K562 (cell line): Measurements from ENCODE around the gene GLI1. TPM values are rescaled to one million over a fixed set of nuclear protein-coding genes. Genes with fewer than 3 reads are reported as not detected.

Experiments used
- ATAC-seq: fragments of 200-7000 bp; cut with Tn5 transposase; 3 replicates; pipeline ENCODE4 v1.9.1; 2020; ENCODE audit warnings: moderate library complexity
- BruUV-seq: library from RNA; stranded (reverse); fragments of 400-500 nt; replicated peaks from 2 replicates; lab custom pipeline; 2021; lab: Mats Ljungman, UMichigan
- CTCF ChIA-PET: fragments of 300-600 bp; formaldehyde crosslinking; extraction: SDS; loops from one replicate; lab custom pipeline; 2021; ENCODE audit warnings: low intra/inter-chr PET ratio; lab: Yijun Ruan, JAX
- POLR2A ChIA-PET: fragments of 300-600, 350-650 bp; sonication (Branson Sonifier 250); formaldehyde crosslinking; extraction: SDS; loops from one replicate; lab custom pipeline; 2021; ENCODE audit warnings: antibody characterized with exemption, inconsistent platforms; lab: Yijun Ruan, JAX
- DNase-seq, 4 experiments: peaks; one replicate each; pipeline versions ENCODE4 v3.0.0 to v3.0.0-alpha.2; 2011 to 2018; ENCODE audit warnings: low spot score in 3 of 4, mixed read lengths in 3 of 4; ENCODE audit errors: extremely low read depth in 1 of 4
- FAIRE-seq: peaks from 2 replicates; lab custom pipeline; 2011; peaks lifted over from hg19 to GRCh38; lab: Jason Lieb, UNC
- H2AFZ ChIP-seq: 2 replicates; pipeline ENCODE4 v1.6.0; 2011; ENCODE audit warnings: low read depth, low read length, control low read depth, inconsistent platforms
- H3K27ac ChIP-seq: fragments of 200-600 bp; 3 replicates; pipeline ENCODE4 v1.8.0; 2011; ENCODE audit warnings: low read depth, mild to moderate bottlenecking, control low read depth, inconsistent platforms, low read length, moderate library complexity, mixed read lengths; ENCODE audit errors: extremely low read depth
- H3K27me3 ChIP-seq, 2 experiments: fragments of 300-600 bp in 1 of 2; 2 replicates in 1 of 2; 3 replicates in 1 of 2; pipeline versions ENCODE4 v1.6.0 to v1.8.0; 2011; ENCODE audit warnings: inconsistent platforms in 2 of 2, low read length in 2 of 2, mild to moderate bottlenecking in 1 of 2, mixed read lengths in 1 of 2, moderate library complexity in 1 of 2; ENCODE audit not compliant: control insufficient read depth in 2 of 2, insufficient read depth in 2 of 2
- H3K36me3 ChIP-seq: fragments of 300-600 bp; 3 replicates; pipeline ENCODE4 v1.8.0; 2011; ENCODE audit warnings: mild to moderate bottlenecking, low read length, inconsistent platforms; ENCODE audit not compliant: control insufficient read depth, insufficient read depth
- H3K4me1 ChIP-seq, 2 experiments: fragments of 200-600 bp in 1 of 2; replicated peaks in 1 of 2; 2 replicates in 1 of 2; 3 replicates in 1 of 2; pipeline versions ENCODE4 v1.5.1 to v1.8.0; 2011; ENCODE audit warnings: inconsistent platforms in 2 of 2, low read length in 2 of 2, mild to moderate bottlenecking in 1 of 2, mixed read lengths in 1 of 2, moderate library complexity in 1 of 2; ENCODE audit not compliant: control insufficient read depth in 2 of 2, insufficient read depth in 2 of 2
- H3K4me2 ChIP-seq: 2 replicates; pipeline ENCODE4 v1.6.1; 2011; ENCODE audit warnings: low read length, control low read depth, inconsistent platforms, mixed read lengths; ENCODE audit not compliant: insufficient read depth
- H3K4me3 ChIP-seq: fragments of 200-600 bp; sonication (generic), shearing (Covaris generic); 2 replicates; pipeline ENCODE4 v1.5.1; 2016; ENCODE audit warnings: control low read depth, inconsistent platforms
- H3K79me2 ChIP-seq: fragments of 200-600 bp; 3 replicates; pipeline ENCODE4 v1.8.0; 2011; ENCODE audit warnings: low read length, inconsistent platforms; ENCODE audit not compliant: control insufficient read depth, insufficient read depth
- H3K9ac ChIP-seq, 2 experiments: 2 replicates each; pipeline versions ENCODE4 v1.6.0 to v1.6.1; 2011; ENCODE audit warnings: low read depth in 2 of 2, low read length in 2 of 2, control low read depth in 1 of 2, inconsistent platforms in 1 of 2, mild to moderate bottlenecking in 1 of 2, mixed read lengths in 1 of 2; ENCODE audit not compliant: insufficient read depth in 1 of 2
- H3K9me1 ChIP-seq: one replicate; pipeline ENCODE4 v1.6.0; 2011; ENCODE audit warnings: inconsistent platforms, mild to moderate bottlenecking, low read length, moderate library complexity; ENCODE audit not compliant: control insufficient read depth, insufficient read depth
- H3K9me3 ChIP-seq: replicated peaks from 2 replicates; pipeline ENCODE4 v1.5.1; 2011; ENCODE audit warnings: low read depth, low read length, inconsistent platforms; ENCODE audit not compliant: control insufficient read depth, insufficient read depth
- H4K20me1 ChIP-seq: replicated peaks from 2 replicates; pipeline ENCODE4 v1.6.1; 2011; ENCODE audit warnings: low read length, inconsistent platforms, mixed read lengths; ENCODE audit not compliant: control insufficient read depth, insufficient read depth
- ARID1B ChIP-seq: fragments of 450-650 bp; IDR thresholded peaks from 2 replicates; pipeline ENCODE4 v1.6.1; 2016; ENCODE audit warnings: antibody characterized with exemption, mild to moderate bottlenecking, inconsistent platforms
- CBFA2T3 ChIP-seq: fragments of 450-650 bp; IDR thresholded peaks from 2 replicates; pipeline ENCODE4 v1.6.1; 2017
- CTBP1 ChIP-seq: fragments of 450-650 bp; IDR thresholded peaks from 2 replicates; pipeline ENCODE4 v1.6.1; 2016; ENCODE audit warnings: borderline replicate concordance
- DPF2 ChIP-seq: fragments of 450-650 bp; IDR thresholded peaks from 2 replicates; pipeline ENCODE4 v1.6.1; 2016
- HDGF ChIP-seq: fragments of 450-650 bp; IDR thresholded peaks from 2 replicates; pipeline ENCODE4 v1.6.1; 2016
- L3MBTL2 ChIP-seq: fragments of 450-650 bp; IDR thresholded peaks from 2 replicates; pipeline ENCODE4 v1.6.1; 2016; ENCODE audit warnings: mild to moderate bottlenecking, moderate library complexity
- MTA3 ChIP-seq: fragments of 450-650 bp; formaldehyde crosslinking; IDR thresholded peaks from 2 replicates; pipeline ENCODE4 v1.6.1; 2017; ENCODE audit warnings: mild to moderate bottlenecking, borderline replicate concordance
- NFIC ChIP-seq: fragments of 450-650 bp; IDR thresholded peaks from 2 replicates; pipeline ENCODE4 v1.6.1; 2017; ENCODE audit warnings: mild to moderate bottlenecking, inconsistent platforms
- NFIX ChIP-seq: fragments of 250-450 bp; sonication (Bioruptor Pico); IDR thresholded peaks from 2 replicates; pipeline ENCODE4 v1.4.0; 2020; ENCODE audit warnings: low read depth, mild to moderate bottlenecking, moderate library complexity
- RERE ChIP-seq: sonication (generic); formaldehyde crosslinking; IDR thresholded peaks from 2 replicates; pipeline ENCODE4 v1.8.0; 2023; ENCODE audit warnings: missing genetic modification reagents, mild to moderate bottlenecking, borderline replicate concordance
- THAP12 ChIP-seq: fragments of 250-450 bp; sonication (Bioruptor Pico); IDR thresholded peaks from 2 replicates; pipeline ENCODE4 v1.9.0; 2021; ENCODE audit warnings: mild to moderate bottlenecking, inconsistent platforms
- WGBS: fragments of 100-300 bp; shearing (Covaris generic); methylation state at CpG from one replicate; pipeline ENCODE4 v1.1.6; 2016; ENCODE audit warnings: low coverage, mixed read lengths; ENCODE audit not compliant: insufficient coverage; ENCODE audit errors: missing lambda C conversion rate; 5-methylcytosine and 5-hydroxymethylcytosine counted together
- in situ Hi-C: fragments of 300-500 bp; cut with MboI; formaldehyde crosslinking; loops from 4 replicates; pipeline ENCODE4 v1.15.0; 2018; ENCODE audit warnings: inconsistent platforms, mixed read lengths
- intact Hi-C: fragments of 100-400 bp; cut with micrococcal nuclease; formaldehyde crosslinking; loops from 2 replicates; pipeline ENCODE4 v1.14.2; 2022
- polyA plus RNA-seq, 8 experiments: library from polyadenylated mRNA; depleted of rRNA in 4 of 8; stranded (reverse) in 5 of 8; unstranded in 3 of 8; fragments of >200 nt; fragmentation: Nextera tagmentation in 2 of 8; fragmentation: Illumina TruSeq in 1 of 8; extraction: Ambion mirVana in 2 of 8; extraction: Trizol in 1 of 8; gene quantifications; 2 replicates each; pipeline versions ENCODE4 v1.2.1 to v1.2.3, GENCODE V29; 2011 to 2014; ENCODE audit warnings: inconsistent platforms in 1 of 8, missing spikeins in 1 of 8
- total RNA-seq, 7 experiments: library from RNA; depleted of rRNA in 6 of 7; stranded (reverse); fragments of >200 nt in 6 of 7; fragmentation: Illumina TruSeq in 2 of 7; extraction: Trizol in 2 of 7; gene quantifications; 2 replicates each; pipeline versions ENCODE4 v1.2.1 to v1.2.3, GENCODE V29; 2011 to 2021; ENCODE audit warnings: low replicate concordance in 1 of 7

The GLI1 gene
- total and polyA plus RNA-seq, 9 of the 15 experiments (the other 6 are each of a cell fraction or from before 2014, with no cell fraction given) = 0.24 to 3.7 (median 0.61) TPM

GRCh38 chr12:57474430-57474829 lies 14.8 kb downstream of the GLI1 start:
- DNase-seq (peak in 1 of 4 experiments; percentile 65), FAIRE-seq (peak; percentile 88), ATAC-seq (peak; percentile 29; the same call in 2 of the 3 replicates)
- Histone ChIP-seq H3K27me3 (peaks cover 2 to 21% of the 10 kb centered on the region in 2 experiments; a peak in 4 of 5 replicates), H3K4me1 (peaks cover 40 to 54% of the 10 kb centered on the region in 2 experiments), H3K9ac (peak overlapping the region in 1 of 2 experiments; percentile 69; a peak in 2 of 4 replicates), H3K4me3 (no peak overlapping the region), H4K20me1 (no peaks in the 10 kb centered on the region), H3K4me2 (peak overlapping the region; percentile 5; the same call in 1 of the 2 replicates), H2AFZ (no peak overlapping the region), H3K9me3 (no peaks in the 10 kb centered on the region), H3K79me2 (no peaks in the 10 kb centered on the region), H3K36me3 (no peaks in the 10 kb centered on the region), H3K9me1 (no peaks in the 10 kb centered on the region), H3K27ac (no peak overlapping the region)
- in situ Hi-C loops (no loop called here), intact Hi-C loops (no loop called here)
- peak; percentile 23; the same call in 1 of the 2 replicates for TF ChIP-seq MTA3
- TF ChIP-seq NFIC = peak; percentile 95
- no peak for TF ChIP-seq RERE (CRISPR knock-in tag)
- TF ChIP-seq CBFA2T3 = 0 out of 2 replicates have a peak, but pooled peaks have one; percentile 32
- TF ChIP-seq L3MBTL2 = 0 out of 2 replicates have a peak, but pooled peaks have one; percentile 16
- no peak for TF ChIP-seq HDGF
- peak; percentile 41; the same call in 1 of the 2 replicates for TF ChIP-seq CTBP1
- 0 out of 2 replicates have a peak, but pooled peaks have one; percentile 24 for TF ChIP-seq DPF2
- peak; percentile 37; the same call in 1 of the 2 replicates for TF ChIP-seq ARID1B
- TF ChIP-seq NFIX (CRISPR knock-in tag) = 0 out of 2 replicates have a peak, but pooled peaks have one; percentile 13
- TF ChIP-seq THAP12 (CRISPR knock-in tag) = no peak
- WGBS = 21% methylated on average over 8 of the region's 8 CpGs
- ChIA-PET CTCF (no interaction called here), POLR2A (interaction anchor here (0.6 to 1.9 kb wide), 10 partner anchors 9 to 486 kb away, joined by 3 to 7 read pairs (median 4); partner anchors contain the start of gene INHBE)
- BruUV-seq = no TSS peak
